ENCODE measurements around the gene NFYC. TPM values are rescaled to one million over a fixed set of nuclear protein-coding genes. Genes with fewer than 3 reads are reported as not detected.

The NFYC gene
- total RNA-seq, 2 donors from 2014 or later, result 43.6 to 59.0 TPM

DNA sequence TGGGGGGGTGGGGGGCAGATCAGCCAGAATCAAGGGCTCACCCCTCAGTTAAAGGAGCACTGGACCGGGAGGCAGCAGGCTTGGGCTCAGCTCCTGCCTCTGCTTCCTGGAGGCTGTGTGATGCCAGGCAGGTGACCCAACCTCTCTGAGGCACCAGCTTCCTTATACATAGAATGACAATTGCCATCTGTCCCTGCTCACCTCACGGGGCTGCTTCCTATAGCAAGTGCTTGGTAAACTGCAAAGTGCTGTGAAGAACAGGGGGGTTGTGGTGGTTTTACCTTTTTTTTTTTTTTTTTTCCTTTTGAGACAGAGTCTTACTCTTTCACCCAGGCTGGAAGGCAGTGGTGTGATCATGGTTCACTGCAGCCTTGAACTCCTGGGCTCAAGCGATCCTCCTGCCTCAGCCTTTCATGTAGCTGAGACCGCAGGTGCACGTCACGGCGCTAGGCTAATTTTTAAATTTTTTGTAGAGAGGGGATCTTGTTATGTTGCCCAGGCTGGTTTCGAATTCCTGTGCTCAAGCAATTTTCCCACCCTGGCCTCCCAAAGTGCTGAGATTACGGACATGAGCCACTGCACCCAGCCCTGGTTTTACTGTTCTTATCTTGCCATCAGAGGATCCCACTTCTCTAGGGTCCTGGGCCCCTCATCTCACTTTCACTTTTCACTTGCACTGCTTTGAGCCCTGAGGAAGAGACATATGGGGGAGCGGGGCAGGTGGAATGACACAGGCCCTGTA, 103.6 kb downstream of the NFYC start:
- no peak overlapping the region for H3K27ac Mint-ChIP-seq
- no peak for TF ChIP-seq CTCF (conservative IDR thresholded peaks at IDR 0.05)
- WGBS, 2 experiments (ENCODE audit: insufficient coverage in 1 of 2, insufficient read length in 1 of 2), result 82 to 85% methylated on average over 7 to 10 of the region's 10 CpGs
- H3K4me3 Mint-ChIP-seq, result no peak overlapping the region
- Histone ChIP-seq H3K9ac (ENCODE audit: extremely low read depth, low read length, poor library complexity, severe bottlenecking) (no peak overlapping the region), H3K27me3 (ENCODE audit: control insufficient read depth, insufficient read depth, low read length, poor library complexity, severe bottlenecking) (no peaks in the 10 kb centered on the region), H3K9me3 (ENCODE audit: control insufficient read depth, low read length) (no peaks in the 10 kb centered on the region), H3K36me3 (ENCODE audit: control insufficient read depth, insufficient read depth, low read length) (no peaks in the 10 kb centered on the region), H3K4me1 (ENCODE audit: control insufficient read depth, insufficient read depth, low read length) (no peaks in the 10 kb centered on the region), H3K27ac (ENCODE audit: low read depth, low read length) (no peak overlapping the region), H3K4me3 (ENCODE audit: low read length) (no peak overlapping the region)
- H3K4me1 Mint-ChIP-seq, result no peaks in the 10 kb centered on the region
- H3K9me3 Mint-ChIP-seq, result no peaks in the 10 kb centered on the region
- DNase-seq, result no peak
- no peaks in the 10 kb centered on the region for H3K36me3 Mint-ChIP-seq (ENCODE audit: low read depth)
- peaks cover 20% of the 10 kb centered on the region for H3K27me3 Mint-ChIP-seq (ENCODE audit: insufficient read depth)

DNA sequence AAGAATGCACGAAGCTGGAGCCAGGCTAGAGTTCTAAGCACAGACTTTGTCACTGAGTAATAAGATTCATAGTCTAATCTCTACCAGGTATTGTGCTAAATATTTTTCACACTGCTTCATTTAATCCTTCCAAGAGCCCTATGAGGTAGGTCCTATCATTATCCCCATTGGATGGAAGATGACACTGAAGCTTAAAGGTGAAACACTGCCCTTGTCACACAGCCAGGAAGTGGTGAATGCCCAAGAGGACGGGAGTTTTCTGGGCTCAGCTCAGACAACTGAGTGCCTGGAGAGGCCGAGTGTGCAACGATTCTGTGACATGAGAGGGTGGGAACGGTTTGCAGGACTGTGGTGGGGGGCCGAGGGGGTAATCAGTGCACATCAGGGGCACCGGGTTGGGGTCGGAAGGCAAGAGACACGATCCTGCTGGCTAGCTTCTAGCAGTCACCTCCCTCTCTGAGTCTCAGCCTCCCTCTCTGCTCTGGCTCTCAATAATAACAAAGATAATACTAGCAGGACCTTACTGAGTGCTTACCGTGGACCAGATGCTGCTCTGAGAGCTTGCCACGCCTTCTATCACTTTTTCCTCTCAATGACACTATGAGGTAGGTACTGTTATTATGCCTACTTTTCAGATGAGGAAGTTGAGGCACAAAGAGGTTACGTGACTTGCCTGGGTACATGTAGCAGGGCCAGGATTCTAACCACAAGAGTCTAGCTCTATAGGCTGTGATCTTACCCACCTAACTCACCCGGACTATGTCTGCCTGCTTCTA, 104.5 kb downstream of the NFYC start:
- Histone ChIP-seq H3K9me3 (ENCODE audit: control insufficient read depth, low read length) (no peaks in the 10 kb centered on the region), H3K9ac (ENCODE audit: extremely low read depth, low read length, poor library complexity, severe bottlenecking) (no peak overlapping the region), H3K36me3 (ENCODE audit: control insufficient read depth, insufficient read depth, low read length) (no peaks in the 10 kb centered on the region), H3K4me1 (ENCODE audit: control insufficient read depth, insufficient read depth, low read length) (no peaks in the 10 kb centered on the region), H3K27me3 (ENCODE audit: control insufficient read depth, insufficient read depth, low read length, poor library complexity, severe bottlenecking) (no peaks in the 10 kb centered on the region), H3K4me3 (ENCODE audit: low read length) (no peak overlapping the region), H3K27ac (ENCODE audit: low read depth, low read length) (no peak overlapping the region)
- no peaks in the 10 kb centered on the region for H3K9me3 Mint-ChIP-seq
- no peak overlapping the region for H3K27ac Mint-ChIP-seq
- no peak for TF ChIP-seq CTCF (conservative IDR thresholded peaks at IDR 0.05)
- H3K4me3 Mint-ChIP-seq, result no peak overlapping the region
- DNase-seq, result no peak
- no peaks in the 10 kb centered on the region for H3K4me1 Mint-ChIP-seq
- H3K27me3 Mint-ChIP-seq (ENCODE audit: insufficient read depth), result peaks cover 23% of the 10 kb centered on the region
- no peaks in the 10 kb centered on the region for H3K36me3 Mint-ChIP-seq (ENCODE audit: low read depth)
- 69 to 80% methylated on average over 6 to 13 of the region's 13 CpGs for WGBS, 2 experiments (ENCODE audit: insufficient coverage in 1 of 2, insufficient read length in 1 of 2)

GRCh38 chr1:40796939-40797667, 105.6 kb downstream of the NFYC start:
- H3K27ac Mint-ChIP-seq, result no peak overlapping the region
- H3K4me3 Mint-ChIP-seq, result no peak overlapping the region
- H3K27me3 Mint-ChIP-seq (ENCODE audit: insufficient read depth), result peaks cover 30% of the 10 kb centered on the region

More at GRCh38 chr1:40796939-40797667, 105.6 kb downstream of the NFYC start:
- Histone ChIP-seq H3K27me3 (ENCODE audit: control insufficient read depth, insufficient read depth, low read length, poor library complexity, severe bottlenecking) (no peaks in the 10 kb centered on the region), H3K9ac (ENCODE audit: extremely low read depth, low read length, poor library complexity, severe bottlenecking) (no peak overlapping the region), H3K4me1 (ENCODE audit: control insufficient read depth, insufficient read depth, low read length) (no peaks in the 10 kb centered on the region), H3K4me3 (ENCODE audit: low read length) (no peak overlapping the region), H3K36me3 (ENCODE audit: control insufficient read depth, insufficient read depth, low read length) (no peaks in the 10 kb centered on the region), H3K27ac (ENCODE audit: low read depth, low read length) (no peak overlapping the region), H3K9me3 (ENCODE audit: control insufficient read depth, low read length) (no peaks in the 10 kb centered on the region)
- no peak for TF ChIP-seq CTCF (conservative IDR thresholded peaks at IDR 0.05)
- Mint-ChIP-seq H3K9me3 (no peaks in the 10 kb centered on the region), H3K36me3 (ENCODE audit: low read depth) (no peaks in the 10 kb centered on the region), H3K4me1 (no peaks in the 10 kb centered on the region)
- WGBS, 2 experiments (ENCODE audit: insufficient coverage in 1 of 2, insufficient read length in 1 of 2), result 73 to 84% methylated on average over 6 to 9 of the region's 9 CpGs
- DNase-seq, result no peak
